K562 (cell line): ENCODE results near the gene SGK1. TPM values are rescaled to one million over a fixed set of nuclear protein-coding genes. Genes with fewer than 3 reads are reported as not detected.

Source experiments
- ATAC-seq: fragments of 200-7000 bp; cut with Tn5 transposase; 3 replicates; pipeline ENCODE4 v1.9.1; 2020; ENCODE audit warnings: moderate library complexity
- BruUV-seq: library from RNA; stranded (reverse); fragments of 400-500 nt; replicated peaks from 2 replicates; lab custom pipeline; 2021; lab: Mats Ljungman, UMichigan
- CTCF ChIA-PET: fragments of 300-600 bp; formaldehyde crosslinking; extraction: SDS; loops from one replicate; lab custom pipeline; 2021; ENCODE audit warnings: low intra/inter-chr PET ratio; lab: Yijun Ruan, JAX
- POLR2A ChIA-PET: fragments of 300-600, 350-650 bp; sonication (Branson Sonifier 250); formaldehyde crosslinking; extraction: SDS; loops from one replicate; lab custom pipeline; 2021; ENCODE audit warnings: antibody characterized with exemption, inconsistent platforms; lab: Yijun Ruan, JAX
- DNase-seq, 4 experiments: peaks; one replicate each; pipeline versions ENCODE4 v3.0.0 to v3.0.0-alpha.2; 2011 to 2018; ENCODE audit warnings: low spot score in 3 of 4, mixed read lengths in 3 of 4; ENCODE audit errors: extremely low read depth in 1 of 4
- FAIRE-seq: peaks from 2 replicates; lab custom pipeline; 2011; peaks lifted over from hg19 to GRCh38; lab: Jason Lieb, UNC
- H2AFZ ChIP-seq: 2 replicates; pipeline ENCODE4 v1.6.0; 2011; ENCODE audit warnings: low read depth, low read length, control low read depth, inconsistent platforms
- H3K27ac ChIP-seq: fragments of 200-600 bp; 3 replicates; pipeline ENCODE4 v1.8.0; 2011; ENCODE audit warnings: low read depth, mild to moderate bottlenecking, control low read depth, inconsistent platforms, low read length, moderate library complexity, mixed read lengths; ENCODE audit errors: extremely low read depth
- H3K27me3 ChIP-seq, 2 experiments: fragments of 300-600 bp in 1 of 2; 2 replicates in 1 of 2; 3 replicates in 1 of 2; pipeline versions ENCODE4 v1.6.0 to v1.8.0; 2011; ENCODE audit warnings: inconsistent platforms in 2 of 2, low read length in 2 of 2, mild to moderate bottlenecking in 1 of 2, mixed read lengths in 1 of 2, moderate library complexity in 1 of 2; ENCODE audit not compliant: control insufficient read depth in 2 of 2, insufficient read depth in 2 of 2
- H3K36me3 ChIP-seq: fragments of 300-600 bp; 3 replicates; pipeline ENCODE4 v1.8.0; 2011; ENCODE audit warnings: mild to moderate bottlenecking, low read length, inconsistent platforms; ENCODE audit not compliant: control insufficient read depth, insufficient read depth
- H3K4me1 ChIP-seq, 2 experiments: fragments of 200-600 bp in 1 of 2; replicated peaks in 1 of 2; 2 replicates in 1 of 2; 3 replicates in 1 of 2; pipeline versions ENCODE4 v1.5.1 to v1.8.0; 2011; ENCODE audit warnings: inconsistent platforms in 2 of 2, low read length in 2 of 2, mild to moderate bottlenecking in 1 of 2, mixed read lengths in 1 of 2, moderate library complexity in 1 of 2; ENCODE audit not compliant: control insufficient read depth in 2 of 2, insufficient read depth in 2 of 2
- H3K4me2 ChIP-seq: 2 replicates; pipeline ENCODE4 v1.6.1; 2011; ENCODE audit warnings: low read length, control low read depth, inconsistent platforms, mixed read lengths; ENCODE audit not compliant: insufficient read depth
- H3K4me3 ChIP-seq: fragments of 200-600 bp; sonication (generic), shearing (Covaris generic); 2 replicates; pipeline ENCODE4 v1.5.1; 2016; ENCODE audit warnings: control low read depth, inconsistent platforms
- H3K79me2 ChIP-seq: fragments of 200-600 bp; 3 replicates; pipeline ENCODE4 v1.8.0; 2011; ENCODE audit warnings: low read length, inconsistent platforms; ENCODE audit not compliant: control insufficient read depth, insufficient read depth
- H3K9ac ChIP-seq, 2 experiments: 2 replicates each; pipeline versions ENCODE4 v1.6.0 to v1.6.1; 2011; ENCODE audit warnings: low read depth in 2 of 2, low read length in 2 of 2, control low read depth in 1 of 2, inconsistent platforms in 1 of 2, mild to moderate bottlenecking in 1 of 2, mixed read lengths in 1 of 2; ENCODE audit not compliant: insufficient read depth in 1 of 2
- H3K9me1 ChIP-seq: one replicate; pipeline ENCODE4 v1.6.0; 2011; ENCODE audit warnings: inconsistent platforms, mild to moderate bottlenecking, low read length, moderate library complexity; ENCODE audit not compliant: control insufficient read depth, insufficient read depth
- H3K9me3 ChIP-seq: replicated peaks from 2 replicates; pipeline ENCODE4 v1.5.1; 2011; ENCODE audit warnings: low read depth, low read length, inconsistent platforms; ENCODE audit not compliant: control insufficient read depth, insufficient read depth
- H4K20me1 ChIP-seq: replicated peaks from 2 replicates; pipeline ENCODE4 v1.6.1; 2011; ENCODE audit warnings: low read length, inconsistent platforms, mixed read lengths; ENCODE audit not compliant: control insufficient read depth, insufficient read depth
- ADNP ChIP-seq: fragments of 200-800 bp; sonication (Bioruptor generic); IDR thresholded peaks from 2 replicates; pipeline ENCODE4 v1.6.1; 2016; ENCODE audit warnings: missing genetic modification characterization, missing compliant biosample characterization
- EP400 ChIP-seq: fragments of 450-650 bp; IDR thresholded peaks from 2 replicates; pipeline ENCODE4 v1.6.1; 2017; ENCODE audit warnings: antibody characterized with exemption, mild to moderate bottlenecking, moderate library complexity
- MTA3 ChIP-seq: fragments of 450-650 bp; formaldehyde crosslinking; IDR thresholded peaks from 2 replicates; pipeline ENCODE4 v1.6.1; 2017; ENCODE audit warnings: mild to moderate bottlenecking, borderline replicate concordance
- ZNF217 ChIP-seq: sonication (generic); formaldehyde crosslinking; IDR thresholded peaks from 2 replicates; pipeline ENCODE4 v1.8.0; 2022; ENCODE audit warnings: mild to moderate bottlenecking, missing genetic modification reagents
- WGBS: fragments of 100-300 bp; shearing (Covaris generic); methylation state at CpG from one replicate; pipeline ENCODE4 v1.1.6; 2016; ENCODE audit warnings: low coverage, mixed read lengths; ENCODE audit not compliant: insufficient coverage; ENCODE audit errors: missing lambda C conversion rate; 5-methylcytosine and 5-hydroxymethylcytosine counted together
- in situ Hi-C: fragments of 300-500 bp; cut with MboI; formaldehyde crosslinking; loops from 4 replicates; pipeline ENCODE4 v1.15.0; 2018; ENCODE audit warnings: inconsistent platforms, mixed read lengths
- intact Hi-C: fragments of 100-400 bp; cut with micrococcal nuclease; formaldehyde crosslinking; loops from 2 replicates; pipeline ENCODE4 v1.14.2; 2022
- polyA plus RNA-seq, 8 experiments: library from polyadenylated mRNA; depleted of rRNA in 4 of 8; stranded (reverse) in 5 of 8; unstranded in 3 of 8; fragments of >200 nt; fragmentation: Nextera tagmentation in 2 of 8; fragmentation: Illumina TruSeq in 1 of 8; extraction: Ambion mirVana in 2 of 8; extraction: Trizol in 1 of 8; gene quantifications; 2 replicates each; pipeline versions ENCODE4 v1.2.1 to v1.2.3, GENCODE V29; 2011 to 2014; ENCODE audit warnings: inconsistent platforms in 1 of 8, missing spikeins in 1 of 8
- total RNA-seq, 7 experiments: library from RNA; depleted of rRNA in 6 of 7; stranded (reverse); fragments of >200 nt in 6 of 7; fragmentation: Illumina TruSeq in 2 of 7; extraction: Trizol in 2 of 7; gene quantifications; 2 replicates each; pipeline versions ENCODE4 v1.2.1 to v1.2.3, GENCODE V29; 2011 to 2021; ENCODE audit warnings: low replicate concordance in 1 of 7
- TF ChIP-seq, protein P1 (sequence below): fragments of 250-450 bp; sonication (Bioruptor Pico); IDR thresholded peaks from 2 replicates; pipeline ENCODE4 v1.4.0; 2020; ENCODE audit warnings: mild to moderate bottlenecking, moderate library complexity
- TF ChIP-seq, protein P2 (sequence below): IDR thresholded peaks from 3 replicates; pipeline ENCODE4 v1.6.1; 2011; ENCODE audit warnings: borderline replicate concordance, mild to moderate bottlenecking, moderate library complexity; ENCODE audit not compliant: insufficient read length; ENCODE audit errors: extremely low read depth
- TF ChIP-seq, protein P3 (sequence below): fragments of 250-450 bp; sonication (Bioruptor Pico); IDR thresholded peaks from 2 replicates; pipeline ENCODE4 v1.4.0; 2020

The SGK1 gene
- total and polyA plus RNA-seq, 9 of the 15 experiments (the other 6 are each of a cell fraction or from before 2014, with no cell fraction given) = 3.5 to 7.2 (median 3.9) TPM

DNA sequence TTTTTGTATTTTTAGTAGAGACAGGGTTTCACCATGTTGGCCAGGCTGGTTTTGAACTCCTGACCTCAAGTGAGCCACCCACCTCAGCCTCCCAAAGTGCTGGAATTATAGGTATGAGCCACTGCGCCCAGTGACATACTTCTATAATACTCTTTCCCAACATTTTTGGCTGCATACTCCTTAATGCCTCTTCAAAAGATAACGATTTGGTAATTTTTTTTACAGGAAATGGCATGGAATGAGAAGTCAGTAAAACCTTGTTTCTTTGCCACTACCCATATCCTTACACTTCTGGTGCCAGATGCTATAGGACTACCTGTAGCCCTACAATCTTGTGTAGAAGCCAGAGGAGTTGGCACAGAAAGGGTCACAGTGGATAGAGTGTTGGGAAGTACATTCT lies 41.4 kb upstream of the SGK1 start:
- H3K9me3 ChIP-seq = no peaks in the 10 kb centered on the region
- H3K4me2 ChIP-seq = no peak overlapping the region
- H2AFZ ChIP-seq = no peak overlapping the region
- no peak overlapping the region for H3K4me3 ChIP-seq
- no peaks in the 10 kb centered on the region for H3K9me1 ChIP-seq
- no peaks in the 10 kb centered on the region for H3K4me1 ChIP-seq
- DNase-seq = no peak
- BruUV-seq = no TSS peak
- no peaks in the 10 kb centered on the region for H3K36me3 ChIP-seq
- H3K79me2 ChIP-seq = no peaks in the 10 kb centered on the region
- no peak overlapping the region for H3K9ac ChIP-seq
- ChIA-PET CTCF (no interaction called here), POLR2A (no interaction called here)
- no peaks in the 10 kb centered on the region for H3K27me3 ChIP-seq
- intact Hi-C loops = loop anchor here (10.0 kb wide), 1 partner anchor 285 kb away; no protein-coding TSS in a partner anchor
- TF ChIP-seq, protein P1, sequence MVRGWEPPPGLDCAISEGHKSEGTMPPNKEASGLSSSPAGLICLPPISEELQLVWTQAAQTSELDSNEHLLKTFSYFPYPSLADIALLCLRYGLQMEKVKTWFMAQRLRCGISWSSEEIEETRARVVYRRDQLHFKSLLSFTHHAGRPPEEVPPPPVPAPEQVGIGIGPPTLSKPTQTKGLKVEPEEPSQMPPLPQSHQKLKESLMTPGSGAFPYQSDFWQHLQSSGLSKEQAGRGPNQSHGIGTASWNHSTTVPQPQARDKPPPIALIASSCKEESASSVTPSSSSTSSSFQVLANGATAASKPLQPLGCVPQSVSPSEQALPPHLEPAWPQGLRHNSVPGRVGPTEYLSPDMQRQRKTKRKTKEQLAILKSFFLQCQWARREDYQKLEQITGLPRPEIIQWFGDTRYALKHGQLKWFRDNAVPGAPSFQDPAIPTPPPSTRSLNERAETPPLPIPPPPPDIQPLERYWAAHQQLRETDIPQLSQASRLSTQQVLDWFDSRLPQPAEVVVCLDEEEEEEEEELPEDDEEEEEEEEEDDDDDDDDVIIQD = no peak
- TF ChIP-seq, protein P2, sequence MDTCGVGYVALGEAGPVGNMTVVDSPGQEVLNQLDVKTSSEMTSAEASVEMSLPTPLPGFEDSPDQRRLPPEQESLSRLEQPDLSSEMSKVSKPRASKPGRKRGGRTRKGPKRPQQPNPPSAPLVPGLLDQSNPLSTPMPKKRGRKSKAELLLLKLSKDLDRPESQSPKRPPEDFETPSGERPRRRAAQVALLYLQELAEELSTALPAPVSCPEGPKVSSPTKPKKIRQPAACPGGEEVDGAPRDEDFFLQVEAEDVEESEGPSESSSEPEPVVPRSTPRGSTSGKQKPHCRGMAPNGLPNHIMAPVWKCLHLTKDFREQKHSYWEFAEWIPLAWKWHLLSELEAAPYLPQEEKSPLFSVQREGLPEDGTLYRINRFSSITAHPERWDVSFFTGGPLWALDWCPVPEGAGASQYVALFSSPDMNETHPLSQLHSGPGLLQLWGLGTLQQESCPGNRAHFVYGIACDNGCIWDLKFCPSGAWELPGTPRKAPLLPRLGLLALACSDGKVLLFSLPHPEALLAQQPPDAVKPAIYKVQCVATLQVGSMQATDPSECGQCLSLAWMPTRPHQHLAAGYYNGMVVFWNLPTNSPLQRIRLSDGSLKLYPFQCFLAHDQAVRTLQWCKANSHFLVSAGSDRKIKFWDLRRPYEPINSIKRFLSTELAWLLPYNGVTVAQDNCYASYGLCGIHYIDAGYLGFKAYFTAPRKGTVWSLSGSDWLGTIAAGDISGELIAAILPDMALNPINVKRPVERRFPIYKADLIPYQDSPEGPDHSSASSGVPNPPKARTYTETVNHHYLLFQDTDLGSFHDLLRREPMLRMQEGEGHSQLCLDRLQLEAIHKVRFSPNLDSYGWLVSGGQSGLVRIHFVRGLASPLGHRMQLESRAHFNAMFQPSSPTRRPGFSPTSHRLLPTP = no peak
- TF ChIP-seq EP400 (no peak), ZNF217 (no peak), MTA3 (no peak), ADNP (no peak)
- TF ChIP-seq, protein P3, sequence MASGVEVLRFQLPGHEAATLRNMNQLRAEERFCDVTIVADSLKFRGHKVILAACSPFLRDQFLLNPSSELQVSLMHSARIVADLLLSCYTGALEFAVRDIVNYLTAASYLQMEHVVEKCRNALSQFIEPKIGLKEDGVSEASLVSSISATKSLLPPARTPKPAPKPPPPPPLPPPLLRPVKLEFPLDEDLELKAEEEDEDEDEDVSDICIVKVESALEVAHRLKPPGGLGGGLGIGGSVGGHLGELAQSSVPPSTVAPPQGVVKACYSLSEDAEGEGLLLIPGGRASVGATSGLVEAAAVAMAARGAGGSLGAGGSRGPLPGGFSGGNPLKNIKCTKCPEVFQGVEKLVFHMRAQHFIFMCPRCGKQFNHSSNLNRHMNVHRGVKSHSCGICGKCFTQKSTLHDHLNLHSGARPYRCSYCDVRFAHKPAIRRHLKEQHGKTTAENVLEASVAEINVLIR (CRISPR knock-in tag) = no peak
- no peak overlapping the region for H3K27ac ChIP-seq
- H4K20me1 ChIP-seq = no peaks in the 10 kb centered on the region
- 41% methylated on average over 2 of the region's 2 CpGs for WGBS
- in situ Hi-C loops = no loop called here
- ATAC-seq = no peak
- FAIRE-seq = no peak
